Measurements from ENCODE around the gene SPINT1.

DNA sequence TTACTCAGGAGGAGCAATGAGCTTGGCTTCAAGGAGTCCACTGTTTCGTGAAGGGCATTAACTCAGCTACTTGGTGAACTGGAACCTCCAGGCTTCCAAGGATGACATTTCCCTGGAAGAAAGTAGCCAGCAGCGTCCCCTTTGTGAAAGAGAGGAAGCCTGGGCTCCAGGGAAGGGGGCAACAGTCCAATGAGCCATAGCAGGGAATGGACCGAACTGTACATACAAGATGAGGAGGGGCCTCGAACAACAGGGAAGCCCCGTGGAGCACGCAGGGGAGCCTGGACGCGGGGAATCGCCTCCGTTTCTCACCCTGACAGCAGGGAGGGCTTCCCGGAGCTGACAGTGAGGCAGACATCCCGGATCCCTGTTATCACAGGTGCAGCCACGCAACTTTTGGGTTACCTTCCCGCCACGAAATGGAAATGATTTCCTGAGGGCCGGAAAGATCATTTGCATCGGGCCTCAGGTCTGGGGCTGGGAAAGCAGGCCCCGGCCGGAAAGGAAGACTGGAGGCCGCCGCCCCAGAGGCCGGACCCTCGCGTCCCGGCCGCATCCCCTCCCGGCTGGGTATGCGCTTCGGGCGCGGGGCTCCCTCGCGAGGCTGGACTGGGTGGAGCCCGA, 475 bp upstream of the SPINT1 start:
- TF ChIP-seq GATA2 (IDR thresholded peaks at IDR 0.05; ENCODE audit: low read depth, low read length): no peak
- TF ChIP-seq GATA3 (IDR thresholded peaks at IDR 0.05; ENCODE audit: low read depth, low read length): no peak
